HepG2 (cell line): ENCODE measurements around the gene CMTM1. TPM values are rescaled to one million over a fixed set of nuclear protein-coding genes. Genes with fewer than 3 reads are reported as not detected.

Source experiments
- ATAC-seq: fragments of 200-7000 bp; cut with Tn5 transposase; 3 replicates; pipeline ENCODE4 v1.9.1; 2020; ENCODE audit warnings: mild to moderate bottlenecking, moderate library complexity
- BruUV-seq: library from RNA; stranded (reverse); fragments of 400-500 nt; replicated peaks from 2 replicates; lab custom pipeline; 2021; lab: Mats Ljungman, UMichigan
- CTCF ChIA-PET: fragments of 300-600 bp; formaldehyde crosslinking; extraction: SDS; loops from one replicate; lab custom pipeline; 2021; ENCODE audit warnings: low total read pairs, inconsistent platforms, low intra/inter-chr PET ratio; lab: Yijun Ruan, JAX
- POLR2A ChIA-PET: fragments of 350-600 bp; sonication (Branson Sonifier 250); formaldehyde crosslinking; loops from one replicate; lab custom pipeline; 2020; ENCODE audit warnings: antibody characterized with exemption, inconsistent platforms; lab: Yijun Ruan, JAX
- DNase-seq: peaks from one replicate; pipeline ENCODE4 v3.0.0-alpha.2; 2015; ENCODE audit warnings: low spot score
- FAIRE-seq: peaks from 3 replicates; lab custom pipeline; 2011; peaks lifted over from hg19 to GRCh38; lab: Jason Lieb, UNC
- H2AFZ ChIP-seq: one replicate; pipeline ENCODE4 v1.6.1; 2011; ENCODE audit warnings: low read length, inconsistent platforms
- H3K27ac ChIP-seq: fragments of 300-600 bp; 3 replicates; pipeline ENCODE4 v1.8.0; 2011; ENCODE audit warnings: mixed run types, mild to moderate bottlenecking, mixed read lengths, low read length, inconsistent platforms; ENCODE audit not compliant: insufficient read depth; ENCODE audit errors: extremely low read length
- H3K27me3 ChIP-seq, 2 experiments: fragments of 200-600 bp in 1 of 2; 2 replicates in 1 of 2; 3 replicates in 1 of 2; pipeline versions ENCODE4 v1.6.0 to v1.8.0; 2011; ENCODE audit warnings: low read length in 2 of 2, mild to moderate bottlenecking in 2 of 2, moderate library complexity in 2 of 2, inconsistent platforms in 1 of 2; ENCODE audit not compliant: insufficient read depth in 2 of 2, control insufficient read depth in 1 of 2
- H3K36me3 ChIP-seq, 2 experiments: fragments of 200-600 bp in 1 of 2; replicated peaks in 1 of 2; 2 replicates in 1 of 2; 3 replicates in 1 of 2; pipeline versions ENCODE4 v1.5.1 to v1.8.0; 2011; ENCODE audit warnings: low read length in 2 of 2, inconsistent platforms in 1 of 2; ENCODE audit not compliant: insufficient read depth in 2 of 2, control insufficient read depth in 1 of 2
- H3K4me1 ChIP-seq: 2 replicates; pipeline ENCODE4 v1.5.1; 2012; ENCODE audit warnings: low read length, inconsistent platforms; ENCODE audit not compliant: insufficient read depth
- H3K4me2 ChIP-seq: 2 replicates; pipeline ENCODE4 v1.6.0; 2011; ENCODE audit warnings: low read depth, low read length, inconsistent platforms
- H3K4me3 ChIP-seq, 3 experiments: fragments of 200-600 bp in 1 of 3; sonication (generic), shearing (Covaris generic) in 1 of 3; replicated peaks in 1 of 3; 2 replicates each; pipeline ENCODE4 v1.5.1; 2011 to 2016; ENCODE audit warnings: low read length in 3 of 3, inconsistent platforms in 2 of 3, low read depth in 2 of 3, mild to moderate bottlenecking in 2 of 3, control low read depth in 1 of 3, mixed read lengths in 1 of 3; ENCODE audit not compliant: insufficient read depth in 1 of 3
- H3K79me2 ChIP-seq: one replicate; pipeline ENCODE4 v1.6.1; 2011; ENCODE audit warnings: low read length, inconsistent platforms; ENCODE audit not compliant: insufficient read depth
- H3K9ac ChIP-seq: 2 replicates; pipeline ENCODE4 v1.6.0; 2011; ENCODE audit warnings: mild to moderate bottlenecking, low read depth, low read length, inconsistent platforms; ENCODE audit not compliant: insufficient read depth
- H3K9me3 ChIP-seq: 2 replicates; pipeline ENCODE4 v1.5.1; 2012; ENCODE audit warnings: mild to moderate bottlenecking, low read length
- H4K20me1 ChIP-seq: 2 replicates; pipeline ENCODE4 v1.6.0; 2011; ENCODE audit warnings: inconsistent platforms, mild to moderate bottlenecking, low read length, moderate library complexity; ENCODE audit not compliant: insufficient read depth
- MTF2 ChIP-seq: sonication (generic); formaldehyde crosslinking; IDR thresholded peaks from 2 replicates; pipeline ENCODE4 v1.5.0; 2020; ENCODE audit warnings: missing genetic modification reagents, borderline replicate concordance
- ZSCAN31 ChIP-seq: sonication (generic); formaldehyde crosslinking; IDR thresholded peaks from 2 replicates; pipeline ENCODE4 v1.5.0; 2020; ENCODE audit warnings: low read depth, mild to moderate bottlenecking, missing genetic modification reagents
- WGBS: methylation state at CpG from one replicate; pipeline ENCODE4 v1.1.6; 2017; ENCODE audit warnings: low lambda C conversion rate; 5-methylcytosine and 5-hydroxymethylcytosine counted together
- in situ Hi-C: cut with HindIII; loops from 2 replicates; pipeline ENCODE4 v1.10.0; 2017; ENCODE audit warnings: low pct_unique_long_range_greater_than_20kb; ENCODE audit not compliant: extremely low pct_ligation_motif_present
- intact Hi-C: fragments of 100-400 bp; cut with micrococcal nuclease; formaldehyde crosslinking; loops from one replicate; pipeline ENCODE4 v1.10.0; 2022; ENCODE audit not compliant: unreplicated experiment
- polyA plus RNA-seq, 8 experiments: library from polyadenylated mRNA; depleted of rRNA in 3 of 8; stranded (reverse) in 7 of 8; unstranded in 1 of 8; fragments of >200 nt; fragmentation: Illumina TruSeq in 4 of 8; extraction: Trizol in 4 of 8; gene quantifications; 2 replicates each; pipeline versions ENCODE4 v1.2.1 to v1.2.3, GENCODE V29; 2011 to 2016; ENCODE audit warnings: low read depth in 4 of 8, missing spikeins in 1 of 8, mixed read lengths in 1 of 8; ENCODE audit not compliant: insufficient read depth in 1 of 8
- total RNA-seq, 5 experiments: library from RNA; depleted of rRNA; stranded (reverse); fragments of >200 nt; fragmentation: Illumina TruSeq; extraction: Trizol; gene quantifications; 2 replicates each; pipeline ENCODE4 v1.2.3, GENCODE V29; 2016; ENCODE audit warnings: low read depth in 1 of 5
- TF ChIP-seq, protein P1 (sequence below): sonication (generic); formaldehyde crosslinking; IDR thresholded peaks from 2 replicates; pipeline ENCODE4 v1.4.0; 2020; ENCODE audit warnings: missing genetic modification reagents
- TF ChIP-seq, protein P2 (sequence below): sonication (generic); formaldehyde crosslinking; IDR thresholded peaks from 2 replicates; pipeline ENCODE4 v1.4.0; 2020; ENCODE audit warnings: missing genetic modification reagents
- TF ChIP-seq, protein P3 (sequence below): fragments of 450-650 bp; IDR thresholded peaks from 2 replicates; pipeline ENCODE4 v1.6.1; 2016

Gene CMTM1
- total and polyA plus RNA-seq, 2 of the 13 experiments (the other 11 are each of a cell fraction or from before 2014, with no cell fraction given) = 1.7 to 2.9 TPM

DNA sequence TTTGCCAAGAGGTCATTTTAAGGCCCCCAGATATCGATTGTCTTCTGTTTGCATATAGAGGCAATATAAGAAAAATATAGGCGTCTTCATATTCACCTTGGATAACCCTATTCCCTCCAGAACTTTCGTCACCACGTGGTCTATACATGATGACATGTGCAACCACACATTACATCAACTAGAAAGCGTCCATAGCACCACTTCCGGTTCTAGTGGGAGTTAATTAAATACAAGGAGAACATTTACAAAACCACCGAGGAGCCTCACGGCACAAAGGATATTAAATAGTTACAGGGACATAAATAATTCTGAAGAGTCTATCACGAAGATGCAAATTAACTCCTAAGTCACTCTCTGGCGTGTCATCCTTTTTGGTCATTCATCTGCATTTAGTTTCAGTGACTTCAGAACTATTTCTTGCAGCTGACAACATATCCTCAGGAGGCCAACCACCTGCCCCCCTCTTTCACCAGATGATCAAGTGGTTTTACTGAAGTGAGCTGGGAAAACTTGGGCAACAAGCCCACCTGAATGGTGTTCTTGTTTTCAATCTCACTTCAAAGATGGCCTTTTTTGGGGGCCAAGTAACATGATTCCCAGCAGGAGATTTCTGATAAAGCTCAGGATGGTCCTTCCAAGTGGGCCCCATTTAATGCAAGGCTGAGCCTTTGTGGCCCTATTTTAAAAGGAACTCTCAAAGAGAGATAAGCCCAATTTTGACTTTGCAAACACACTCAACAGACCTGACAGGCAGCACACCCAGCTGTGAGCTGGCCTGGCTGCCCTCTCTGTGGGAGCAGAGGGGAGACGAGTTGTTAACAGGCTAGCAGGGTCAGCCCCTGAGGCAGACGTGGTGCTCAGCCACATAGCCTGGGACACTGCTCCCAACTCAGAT lies 53.5 kb downstream of the CMTM1 start:
- intact Hi-C loops = no loop called here
- ATAC-seq = no peak
- TF ChIP-seq, protein P1, sequence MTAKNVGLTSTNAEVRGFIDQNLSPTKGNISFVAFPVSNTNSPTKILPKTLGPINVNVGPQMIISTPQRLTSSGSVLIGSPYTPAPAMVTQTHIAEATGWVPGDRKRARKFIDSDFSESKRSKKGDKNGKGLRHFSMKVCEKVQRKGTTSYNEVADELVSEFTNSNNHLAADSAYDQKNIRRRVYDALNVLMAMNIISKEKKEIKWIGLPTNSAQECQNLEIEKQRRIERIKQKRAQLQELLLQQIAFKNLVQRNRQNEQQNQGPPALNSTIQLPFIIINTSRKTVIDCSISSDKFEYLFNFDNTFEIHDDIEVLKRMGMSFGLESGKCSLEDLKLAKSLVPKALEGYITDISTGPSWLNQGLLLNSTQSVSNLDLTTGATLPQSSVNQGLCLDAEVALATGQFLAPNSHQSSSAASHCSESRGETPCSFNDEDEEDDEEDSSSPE (CRISPR knock-in tag) = no peak
- TF ChIP-seq ZSCAN31 (CRISPR knock-in tag) (no peak), MTF2 (CRISPR knock-in tag) (no peak)
- TF ChIP-seq, protein P2, sequence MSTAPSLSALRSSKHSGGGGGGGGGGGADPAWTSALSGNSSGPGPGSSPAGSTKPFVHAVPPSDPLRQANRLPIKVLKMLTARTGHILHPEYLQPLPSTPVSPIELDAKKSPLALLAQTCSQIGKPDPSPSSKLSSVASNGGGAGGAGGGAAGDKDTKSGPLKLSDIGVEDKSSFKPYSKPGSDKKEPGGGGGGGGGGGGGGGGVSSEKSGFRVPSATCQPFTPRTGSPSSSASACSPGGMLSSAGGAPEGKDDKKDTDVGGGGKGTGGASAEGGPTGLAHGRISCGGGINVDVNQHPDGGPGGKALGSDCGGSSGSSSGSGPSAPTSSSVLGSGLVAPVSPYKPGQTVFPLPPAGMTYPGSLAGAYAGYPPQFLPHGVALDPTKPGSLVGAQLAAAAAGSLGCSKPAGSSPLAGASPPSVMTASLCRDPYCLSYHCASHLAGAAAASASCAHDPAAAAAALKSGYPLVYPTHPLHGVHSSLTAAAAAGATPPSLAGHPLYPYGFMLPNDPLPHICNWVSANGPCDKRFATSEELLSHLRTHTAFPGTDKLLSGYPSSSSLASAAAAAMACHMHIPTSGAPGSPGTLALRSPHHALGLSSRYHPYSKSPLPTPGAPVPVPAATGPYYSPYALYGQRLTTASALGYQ (CRISPR knock-in tag) = no peak
- TF ChIP-seq, protein P3, sequence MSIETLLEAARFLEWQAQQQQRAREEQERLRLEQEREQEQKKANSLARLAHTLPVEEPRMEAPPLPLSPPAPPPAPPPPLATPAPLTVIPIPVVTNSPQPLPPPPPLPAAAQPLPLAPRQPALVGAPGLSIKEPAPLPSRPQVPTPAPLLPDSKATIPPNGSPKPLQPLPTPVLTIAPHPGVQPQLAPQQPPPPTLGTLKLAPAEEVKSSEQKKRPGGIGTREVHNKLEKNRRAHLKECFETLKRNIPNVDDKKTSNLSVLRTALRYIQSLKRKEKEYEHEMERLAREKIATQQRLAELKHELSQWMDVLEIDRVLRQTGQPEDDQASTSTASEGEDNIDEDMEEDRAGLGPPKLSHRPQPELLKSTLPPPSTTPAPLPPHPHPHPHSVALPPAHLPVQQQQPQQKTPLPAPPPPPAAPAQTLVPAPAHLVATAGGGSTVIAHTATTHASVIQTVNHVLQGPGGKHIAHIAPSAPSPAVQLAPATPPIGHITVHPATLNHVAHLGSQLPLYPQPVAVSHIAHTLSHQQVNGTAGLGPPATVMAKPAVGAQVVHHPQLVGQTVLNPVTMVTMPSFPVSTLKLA = peak; percentile 84
- ChIA-PET CTCF (no interaction called here), POLR2A (no interaction called here)
- H3K4me1 ChIP-seq = peaks cover 26% of the 10 kb centered on the region
- H3K9ac ChIP-seq = no peak overlapping the region
- no peaks in the 10 kb centered on the region for H3K9me3 ChIP-seq
- no TSS peak for BruUV-seq
- no peak overlapping the region for H2AFZ ChIP-seq
- FAIRE-seq = no peak
- no peak for DNase-seq
- no peak overlapping the region for H3K27ac ChIP-seq
- peaks cover 2 to 21% of the 10 kb centered on the region in 2 experiments; a peak in 3 of 5 replicates for H3K36me3 ChIP-seq
- no peaks in the 10 kb centered on the region for H3K27me3 ChIP-seq
- no peak overlapping the region for H3K4me2 ChIP-seq
- WGBS = 95% methylated on average over 10 of the region's 12 CpGs
- no peak overlapping the region for H3K4me3 ChIP-seq
- H4K20me1 ChIP-seq = no peaks in the 10 kb centered on the region
- no peaks in the 10 kb centered on the region for H3K79me2 ChIP-seq
- in situ Hi-C loops = no loop called here
